Hepatocyte (in vitro differentiated cells): ENCODE data around the gene CBX6.

Source experiments
- CTCF ChIP-seq: fragments of 200-600 bp; sonication (generic); IDR thresholded peaks from 2 replicates; pipeline ENCODE4 v1.5.1; 2016; ENCODE audit warnings: antibody characterized with exemption, mild to moderate bottlenecking; ENCODE audit not compliant: poor library complexity
- EZH2 ChIP-seq: fragments of 200-600 bp; sonication (generic); IDR thresholded peaks from 2 replicates; pipeline ENCODE4 v1.6.1; 2016; ENCODE audit warnings: antibody characterized with exemption, mild to moderate bottlenecking, borderline replicate concordance

- TF ChIP-seq CTCF (peak; percentile 33), EZH2 (no peak)
Observed at GRCh38 chr22:38843201-38843656, 28.8 kb downstream of the CBX6 start.
